Measurements from ENCODE around the gene CSTF3.
A peak's percentile ranks its signal among the peaks of the same experiment; 100 is the strongest.

Gene CSTF3

GRCh38 chr11:33063326-33063881, 97.9 kb downstream of the CSTF3 start:
- no peak overlapping the region for H3K27ac ChIP-seq (ENCODE audit: low read length)
- no peak overlapping the region for H3K4me2 ChIP-seq (ENCODE audit: insufficient read depth, low read length)
- no peak overlapping the region for H3K4me3 ChIP-seq (ENCODE audit: low read depth in 1 of 2, low read length in 2 of 2)
- no peaks in the 10 kb centered on the region for H3K27me3 ChIP-seq (ENCODE audit: insufficient read depth, low read length, poor library complexity)
- no peaks in the 10 kb centered on the region for H3K9me3 ChIP-seq (ENCODE audit: insufficient read depth, low read length, severe bottlenecking)
- peaks cover 84% of the 10 kb centered on the region for H3K36me3 ChIP-seq (ENCODE audit: insufficient read depth, low read length)
- H3K79me2 ChIP-seq (ENCODE audit: insufficient read depth, low read length), result no peaks in the 10 kb centered on the region
- no peak overlapping the region for H3K9ac ChIP-seq (ENCODE audit: low read depth, low read length)
- TF ChIP-seq, protein P1, sequence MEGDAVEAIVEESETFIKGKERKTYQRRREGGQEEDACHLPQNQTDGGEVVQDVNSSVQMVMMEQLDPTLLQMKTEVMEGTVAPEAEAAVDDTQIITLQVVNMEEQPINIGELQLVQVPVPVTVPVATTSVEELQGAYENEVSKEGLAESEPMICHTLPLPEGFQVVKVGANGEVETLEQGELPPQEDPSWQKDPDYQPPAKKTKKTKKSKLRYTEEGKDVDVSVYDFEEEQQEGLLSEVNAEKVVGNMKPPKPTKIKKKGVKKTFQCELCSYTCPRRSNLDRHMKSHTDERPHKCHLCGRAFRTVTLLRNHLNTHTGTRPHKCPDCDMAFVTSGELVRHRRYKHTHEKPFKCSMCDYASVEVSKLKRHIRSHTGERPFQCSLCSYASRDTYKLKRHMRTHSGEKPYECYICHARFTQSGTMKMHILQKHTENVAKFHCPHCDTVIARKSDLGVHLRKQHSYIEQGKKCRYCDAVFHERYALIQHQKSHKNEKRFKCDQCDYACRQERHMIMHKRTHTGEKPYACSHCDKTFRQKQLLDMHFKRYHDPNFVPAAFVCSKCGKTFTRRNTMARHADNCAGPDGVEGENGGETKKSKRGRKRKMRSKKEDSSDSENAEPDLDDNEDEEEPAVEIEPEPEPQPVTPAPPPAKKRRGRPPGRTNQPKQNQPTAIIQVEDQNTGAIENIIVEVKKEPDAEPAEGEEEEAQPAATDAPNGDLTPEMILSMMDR (IDR thresholded peaks at IDR 0.05; ENCODE audit: borderline replicate concordance, extremely low read depth, low read length, poor library complexity, severe bottlenecking), result no peak
- no peak for TF ChIP-seq EZH2 (IDR thresholded peaks at IDR 0.05; ENCODE audit: borderline replicate concordance, low read depth, low read length, severe bottlenecking)
- no peak overlapping the region for H2AFZ ChIP-seq (ENCODE audit: low read depth, low read length)
- H3K4me1 ChIP-seq (ENCODE audit: insufficient read depth, low read length), result no peaks in the 10 kb centered on the region
- ATAC-seq (ENCODE audit: insufficient read depth, low read depth) (peak; percentile 30; the same call in 1 of the 3 replicates), DNase-seq (no peak)
- H4K20me1 ChIP-seq (ENCODE audit: insufficient read depth, low read length), result no peaks in the 10 kb centered on the region

DNA sequence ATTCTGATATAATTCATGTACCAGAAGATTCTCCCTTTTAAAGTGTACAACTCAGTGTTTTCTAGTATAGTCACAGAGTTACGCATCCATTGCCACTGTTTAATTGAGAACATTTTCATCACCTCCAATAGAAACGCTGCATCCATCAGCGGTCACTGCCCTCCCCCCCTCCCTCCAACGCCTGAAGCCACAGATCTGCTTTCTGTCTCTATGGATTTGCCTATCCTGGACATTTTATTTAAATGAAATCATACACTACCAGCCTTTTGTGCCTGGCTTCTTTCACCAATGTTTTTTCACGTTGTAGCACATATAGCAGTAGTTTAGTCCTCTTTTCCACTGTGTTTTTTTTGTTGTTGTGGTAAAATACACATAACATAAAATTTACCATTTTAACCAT, 99.1 kb downstream of the CSTF3 start:
- Histone ChIP-seq H3K9me3 (ENCODE audit: insufficient read depth, low read length, severe bottlenecking) (no peaks in the 10 kb centered on the region), H3K79me2 (ENCODE audit: insufficient read depth, low read length) (no peaks in the 10 kb centered on the region), H3K9ac (ENCODE audit: low read depth, low read length) (no peak overlapping the region), H3K4me2 (ENCODE audit: insufficient read depth, low read length) (no peak overlapping the region), H3K4me3 (ENCODE audit: low read depth in 1 of 2, low read length in 2 of 2) (no peak overlapping the region), H3K27ac (ENCODE audit: low read length) (no peak overlapping the region), H3K4me1 (ENCODE audit: insufficient read depth, low read length) (no peaks in the 10 kb centered on the region), H4K20me1 (ENCODE audit: insufficient read depth, low read length) (no peaks in the 10 kb centered on the region), H3K27me3 (ENCODE audit: insufficient read depth, low read length, poor library complexity) (no peaks in the 10 kb centered on the region), H2AFZ (ENCODE audit: low read depth, low read length) (no peak overlapping the region), H3K36me3 (ENCODE audit: insufficient read depth, low read length) (peaks cover 85% of the 10 kb centered on the region)
- no peak for ATAC-seq (ENCODE audit: insufficient read depth, low read depth)
- no peak for DNase-seq
- TF ChIP-seq, protein P1 (IDR thresholded peaks at IDR 0.05; ENCODE audit: borderline replicate concordance, extremely low read depth, low read length, poor library complexity, severe bottlenecking), result no peak
- TF ChIP-seq EZH2 (IDR thresholded peaks at IDR 0.05; ENCODE audit: borderline replicate concordance, low read depth, low read length, severe bottlenecking), result no peak

DNA sequence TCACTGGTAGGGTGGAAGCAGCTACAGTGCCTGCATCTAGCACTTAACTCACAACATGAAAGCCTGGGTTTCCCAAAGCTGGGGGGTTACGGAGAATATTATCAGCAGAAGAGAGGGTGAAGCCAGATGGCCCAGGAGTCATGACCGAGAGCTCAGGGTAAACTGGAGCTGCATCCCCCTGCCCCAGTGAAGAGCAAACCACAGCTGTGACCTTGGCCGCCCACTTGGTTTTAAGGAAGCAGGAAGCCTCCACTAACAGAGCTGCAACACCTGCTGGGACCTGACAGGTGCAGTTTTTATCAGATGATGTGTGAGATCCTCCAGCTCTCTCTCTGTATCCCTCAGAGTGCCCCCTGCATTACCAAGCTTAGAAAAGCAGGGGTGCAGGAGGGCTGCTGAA, 101.0 kb downstream of the CSTF3 start:
- no peaks in the 10 kb centered on the region for H3K79me2 ChIP-seq (ENCODE audit: insufficient read depth, low read length)
- no peak for ATAC-seq (ENCODE audit: insufficient read depth, low read depth)
- H3K27ac ChIP-seq (ENCODE audit: low read length), result no peak overlapping the region
- no peaks in the 10 kb centered on the region for H3K9me3 ChIP-seq (ENCODE audit: insufficient read depth, low read length, severe bottlenecking)
- peaks cover 74% of the 10 kb centered on the region for H3K36me3 ChIP-seq (ENCODE audit: insufficient read depth, low read length)
- no peak overlapping the region for H3K4me3 ChIP-seq (ENCODE audit: low read depth in 1 of 2, low read length in 2 of 2)
- H3K4me1 ChIP-seq (ENCODE audit: insufficient read depth, low read length), result no peaks in the 10 kb centered on the region
- TF ChIP-seq, protein P1 (IDR thresholded peaks at IDR 0.05; ENCODE audit: borderline replicate concordance, extremely low read depth, low read length, poor library complexity, severe bottlenecking), result no peak
- no peak for TF ChIP-seq EZH2 (IDR thresholded peaks at IDR 0.05; ENCODE audit: borderline replicate concordance, low read depth, low read length, severe bottlenecking)
- H3K9ac ChIP-seq (ENCODE audit: low read depth, low read length), result no peak overlapping the region
- H2AFZ ChIP-seq (ENCODE audit: low read depth, low read length), result no peak overlapping the region
- H3K27me3 ChIP-seq (ENCODE audit: insufficient read depth, low read length, poor library complexity), result no peaks in the 10 kb centered on the region
- no peak for DNase-seq
- H3K4me2 ChIP-seq (ENCODE audit: insufficient read depth, low read length), result no peak overlapping the region
- H4K20me1 ChIP-seq (ENCODE audit: insufficient read depth, low read length), result no peaks in the 10 kb centered on the region

Data from DND-41 (cell line).